Astrocyte (in vitro differentiated cells and primary cell): Measurements from ENCODE around the gene NPTN.

Source experiments
- CTCF ChIP-seq: IDR thresholded peaks from 2 replicates; pipeline ENCODE4 v1.5.1; 2011; ENCODE audit warnings: low read depth, mild to moderate bottlenecking, inconsistent platforms, low read length, moderate library complexity; ENCODE audit not compliant: insufficient read depth
- EZH2 ChIP-seq: IDR thresholded peaks from 2 replicates; pipeline ENCODE4 v1.6.1; 2012; ENCODE audit warnings: mild to moderate bottlenecking, low read length, inconsistent platforms; ENCODE audit not compliant: insufficient read depth

GRCh38 chr15:73578026-73578425 is 55.2 kb downstream of the NPTN start:
- TF ChIP-seq CTCF (no peak), EZH2 (no peak)
